SIG-M5 (cell line): ENCODE data around the gene PLPPR1.

Experiments
- DNase-seq: peaks from one replicate; lab custom pipeline; 2025; lab: John Stamatoyannopoulos, UW

The PLPPR1 gene

DNA sequence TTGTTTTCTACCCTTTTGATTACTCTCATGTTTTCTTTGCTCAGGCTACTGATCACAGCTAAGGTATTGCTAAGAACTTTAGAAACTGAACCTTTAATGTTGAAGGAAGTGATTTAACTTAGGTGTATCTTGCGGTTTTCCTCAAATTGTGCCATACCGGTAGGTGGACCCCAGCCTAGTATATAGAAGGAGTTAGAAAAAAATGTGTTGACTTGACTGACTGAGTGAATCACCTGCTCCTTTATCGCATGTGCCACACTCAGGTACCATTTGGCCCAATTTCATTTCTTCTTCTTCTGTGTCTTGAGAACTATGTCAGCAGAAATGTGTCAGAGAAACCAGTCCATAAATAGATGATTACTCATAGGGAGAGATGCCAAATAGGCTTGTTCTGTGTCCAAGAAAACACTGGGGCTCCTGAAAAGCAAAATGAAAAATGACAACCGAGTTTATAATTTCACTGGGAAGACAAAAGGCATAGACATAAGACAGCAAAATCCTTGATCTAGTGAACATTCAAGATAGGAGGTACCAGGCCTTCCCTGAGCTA lies 19.4 kb downstream of the PLPPR1 start:
- no peak for DNase-seq

DNA sequence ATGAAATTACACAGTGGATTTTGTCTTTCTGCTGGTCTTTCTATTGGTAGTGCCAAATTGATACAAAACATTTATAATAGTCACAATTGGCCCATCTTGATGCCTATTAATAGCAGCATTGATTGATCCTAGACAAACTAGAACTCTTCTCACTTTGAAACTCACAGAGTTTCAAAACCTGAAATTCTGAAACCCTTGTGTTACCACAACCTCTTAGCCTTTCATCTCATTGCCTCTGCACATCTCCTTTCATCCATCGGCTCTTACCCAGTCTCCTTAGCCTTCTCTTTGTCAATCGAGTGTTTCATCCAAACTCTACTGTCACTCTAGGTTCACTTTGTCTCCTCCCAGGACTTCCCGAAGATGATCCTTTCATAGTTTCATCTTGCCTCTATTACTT lies 22.1 kb downstream of the PLPPR1 start:
- DNase-seq, result no peak

GRCh38 chr9:101054657-101055056 lies 26.1 kb downstream of the PLPPR1 start:
- DNase-seq, result no peak

DNA sequence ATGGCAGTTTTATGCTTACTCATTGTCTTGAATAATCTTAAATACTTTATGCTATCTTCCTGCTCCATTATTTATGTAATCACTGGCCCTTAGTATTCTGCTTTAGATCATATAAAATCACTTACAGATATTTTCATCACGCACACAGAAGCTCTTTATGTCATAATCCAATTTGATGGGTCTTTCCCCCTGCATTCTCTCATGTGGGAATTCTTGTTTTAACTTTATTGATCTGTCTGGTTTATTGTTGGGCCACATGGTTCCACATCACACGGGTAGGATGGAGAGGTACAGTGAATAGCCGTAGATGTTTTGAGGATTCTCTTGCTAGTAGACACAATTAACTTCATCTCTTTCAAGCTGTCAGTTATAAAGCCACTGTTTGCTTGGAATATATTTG lies 27.0 kb downstream of the PLPPR1 start:
- no peak for DNase-seq

DNA sequence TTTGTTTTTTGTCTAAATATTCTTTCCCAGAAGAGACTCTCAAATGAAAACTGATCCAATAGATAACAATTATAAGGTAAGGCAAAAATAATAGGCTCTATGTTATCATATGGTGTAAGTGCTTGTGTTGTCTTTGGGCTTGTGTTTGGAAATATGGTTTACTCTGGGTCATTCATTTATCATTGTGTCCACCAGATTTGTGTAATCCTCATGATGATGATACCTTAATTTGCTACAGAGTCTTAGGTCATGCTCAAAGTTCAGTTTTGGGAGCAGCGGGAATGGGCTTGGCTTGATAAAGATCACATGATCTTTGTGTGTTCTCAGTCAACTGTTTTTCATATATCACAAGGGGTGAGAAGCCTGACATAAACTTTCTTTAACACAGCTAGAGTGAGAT lies 34.2 kb downstream of the PLPPR1 start:
- DNase-seq, result no peak

- no peak for DNase-seq
Observed at GRCh38 chr9:101063192-101063591, 34.7 kb downstream of the PLPPR1 start.

- no peak for DNase-seq
Observed at GRCh38 chr9:101064206-101064605, 35.7 kb downstream of the PLPPR1 start.

DNA sequence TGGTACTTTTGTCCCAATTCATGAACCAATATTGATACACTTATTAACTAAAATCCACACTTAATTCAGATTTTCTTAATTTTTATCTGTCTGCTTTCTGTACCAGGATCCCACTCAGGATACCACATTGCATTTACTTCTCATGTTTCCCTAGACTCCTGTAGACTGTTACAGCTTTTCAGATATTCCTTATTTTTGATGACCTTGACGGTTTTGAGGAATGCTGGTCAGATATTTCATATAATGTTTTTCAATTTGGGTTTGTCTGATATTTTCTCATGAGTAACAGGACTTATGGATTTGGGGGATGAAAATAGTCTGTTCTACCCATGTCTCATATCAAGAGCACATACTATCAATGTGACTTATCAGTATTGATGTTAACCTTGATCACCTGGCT lies 37.4 kb downstream of the PLPPR1 start:
- DNase-seq, result no peak

DNA sequence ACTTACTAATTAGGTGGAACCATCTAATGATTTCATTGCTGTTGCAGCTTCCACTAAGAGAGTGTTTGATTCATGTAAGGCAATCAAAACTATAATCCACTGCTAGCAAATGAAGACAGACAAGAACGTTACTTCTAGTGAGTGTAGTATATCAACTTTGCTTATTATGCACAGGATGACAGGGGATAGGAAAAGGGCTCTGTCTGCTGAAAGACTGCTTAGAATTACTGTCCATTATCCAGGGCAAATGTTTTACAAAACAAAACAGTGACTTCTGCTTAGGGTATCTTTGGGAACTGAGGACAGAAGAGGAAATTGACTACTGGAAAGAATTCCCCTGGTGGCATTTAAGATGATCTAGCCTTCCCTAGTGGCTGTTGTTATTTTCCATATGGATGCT lies 40.2 kb downstream of the PLPPR1 start:
- DNase-seq, result no peak

DNA sequence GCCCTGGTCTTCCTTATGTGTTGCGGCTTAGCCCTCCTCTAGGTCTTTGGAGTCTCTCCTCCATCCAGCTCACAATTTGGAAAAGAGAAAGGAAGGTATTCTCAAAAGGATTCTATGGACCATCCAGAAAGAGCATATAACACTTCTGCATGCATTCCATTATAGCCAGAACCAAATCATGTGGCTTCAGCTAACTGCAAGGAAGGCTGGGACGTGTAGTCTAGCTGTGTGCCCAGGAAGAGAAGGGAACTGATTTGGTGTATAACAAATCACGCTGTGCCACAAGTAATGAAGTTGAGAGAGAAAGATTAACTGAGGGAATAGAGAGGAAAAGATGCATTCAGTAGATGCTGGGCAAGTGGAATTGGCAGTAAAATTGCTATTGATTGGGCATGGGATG lies 43.7 kb downstream of the PLPPR1 start:
- DNase-seq, result no peak

GRCh38 chr9:101073122-101073521 lies 44.6 kb downstream of the PLPPR1 start:
- DNase-seq, result no peak

DNA sequence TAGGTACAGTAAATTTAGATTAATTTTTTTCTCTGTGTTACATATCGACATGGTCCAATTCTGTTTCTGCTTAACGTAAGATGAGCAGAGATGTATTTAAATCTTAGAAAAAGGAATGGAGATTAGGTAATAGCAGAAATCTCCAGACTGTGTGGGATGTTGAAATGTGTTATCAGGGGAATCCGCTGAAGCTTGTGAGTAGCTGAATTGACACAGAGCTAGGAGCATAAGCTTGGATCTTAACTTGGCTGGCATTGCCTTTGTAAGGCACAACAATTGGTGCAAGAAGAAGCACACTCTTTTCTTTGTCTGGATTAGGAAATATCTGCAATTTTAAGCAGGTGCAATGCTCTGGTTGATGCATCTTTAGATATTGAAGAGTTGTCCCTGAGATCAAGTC lies 53.1 kb downstream of the PLPPR1 start:
- no peak for DNase-seq

DNA sequence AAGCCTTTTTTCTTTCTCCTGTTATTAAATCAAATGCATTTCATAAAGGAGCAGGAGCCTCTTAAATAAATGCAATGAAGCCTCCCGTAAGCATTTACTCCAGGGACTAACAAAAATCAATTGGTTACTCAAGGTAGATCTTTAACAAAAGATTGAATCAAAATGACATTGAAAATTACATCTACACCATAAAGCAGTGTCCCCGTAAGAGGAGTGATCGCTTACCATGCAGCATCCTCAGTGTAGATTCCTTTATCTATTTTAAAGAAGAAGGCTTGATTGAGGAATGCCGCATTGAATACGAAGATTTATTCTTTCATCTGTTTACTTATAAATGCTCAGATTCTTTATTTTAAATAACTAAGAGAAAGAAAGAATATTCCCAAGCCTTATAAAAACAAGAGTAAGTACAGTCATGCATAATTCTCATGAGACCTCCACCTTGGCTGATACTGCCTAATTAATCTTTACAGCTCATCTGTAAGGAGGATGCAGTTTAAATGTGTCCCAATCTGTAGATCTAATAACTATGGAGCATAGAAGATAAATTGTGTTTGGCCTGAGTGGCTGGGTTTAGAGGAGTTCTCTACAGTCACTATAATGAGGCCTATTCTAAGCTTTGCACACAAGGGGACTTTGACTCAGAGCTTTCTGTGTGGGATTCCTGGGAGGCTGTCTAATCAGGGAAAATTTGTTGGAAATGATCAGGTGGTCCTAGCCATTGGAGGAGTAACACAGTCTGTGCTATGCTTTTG lies 55.1 kb downstream of the PLPPR1 start:
- no peak for DNase-seq

DNA sequence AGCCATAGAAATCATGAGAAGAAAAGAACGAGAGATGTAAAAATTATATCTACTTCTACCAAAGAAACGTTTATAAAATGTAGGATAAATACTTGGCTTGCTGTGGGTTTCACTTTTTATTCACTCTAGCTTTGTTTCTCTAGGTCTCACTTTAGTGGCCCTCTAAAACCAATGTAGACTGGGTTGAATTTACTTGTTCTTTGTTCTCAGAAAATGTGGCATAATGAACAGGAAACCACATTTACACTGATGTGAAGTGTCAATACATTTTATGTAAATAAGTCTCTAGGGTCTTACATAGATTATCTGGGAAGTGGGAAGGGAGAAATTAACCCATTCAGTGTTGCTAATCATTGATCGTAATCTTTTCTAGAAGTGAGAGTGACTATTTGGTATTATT lies 58.9 kb downstream of the PLPPR1 start:
- DNase-seq, result no peak

DNA sequence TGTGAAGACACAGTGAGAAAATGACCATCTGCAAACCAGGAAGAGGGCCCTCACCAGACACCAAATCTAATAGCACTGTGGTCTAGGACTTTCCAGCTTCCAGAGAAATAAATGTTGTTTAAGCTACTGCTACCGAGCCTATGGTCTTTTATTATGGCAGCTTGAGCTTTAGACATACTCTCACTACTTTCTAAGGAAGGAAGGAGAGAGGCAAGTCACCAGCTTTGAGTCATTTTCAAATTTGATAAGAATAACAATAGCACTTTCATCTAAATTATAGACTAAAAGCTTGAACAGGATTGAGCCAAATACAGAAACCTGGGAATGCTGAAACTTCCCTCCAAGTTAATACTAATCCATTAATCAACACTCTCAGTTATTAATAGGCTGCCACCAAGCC lies 64.4 kb downstream of the PLPPR1 start:
- no peak for DNase-seq

DNA sequence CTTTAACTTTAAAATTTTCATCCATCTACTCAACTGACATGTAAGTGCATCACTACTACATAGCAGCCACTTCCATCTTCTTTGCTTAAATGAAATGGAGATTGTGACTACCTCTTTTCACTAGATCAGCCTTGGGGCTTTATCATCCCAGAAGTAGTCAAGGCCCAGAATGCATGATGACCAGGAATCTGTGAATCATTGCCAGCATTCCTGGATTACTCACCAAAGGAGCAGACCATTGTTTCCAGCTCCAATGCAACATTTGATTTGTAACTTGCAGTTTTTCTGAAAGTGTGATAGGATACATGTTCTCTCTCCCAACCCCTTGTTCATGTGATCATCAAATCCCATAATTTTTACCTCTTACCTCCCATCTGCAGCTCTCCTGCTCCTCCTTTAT lies 65.1 kb downstream of the PLPPR1 start:
- no peak for DNase-seq

- DNase-seq, result no peak
Observed at GRCh38 chr9:101094686-101095085, 66.2 kb downstream of the PLPPR1 start.

DNA sequence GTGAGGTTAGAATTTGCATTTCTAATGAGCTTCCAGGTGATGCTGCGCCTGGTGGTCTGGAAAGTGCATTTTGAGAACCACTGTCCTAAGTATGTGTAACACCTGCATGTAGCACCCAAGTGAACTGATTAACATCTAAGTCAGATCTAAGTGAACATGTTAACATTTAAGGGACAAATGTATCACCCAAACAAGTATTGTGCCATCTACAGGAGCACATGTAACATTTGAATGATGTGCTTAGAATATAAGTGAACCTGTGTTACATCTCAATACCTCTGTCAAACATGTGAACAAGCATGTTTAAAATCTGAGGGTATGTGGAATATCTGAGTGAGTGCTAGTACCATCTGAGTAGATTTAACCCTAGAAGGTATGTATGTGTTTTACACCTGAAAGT lies 68.7 kb downstream of the PLPPR1 start:
- DNase-seq, result no peak

DNA sequence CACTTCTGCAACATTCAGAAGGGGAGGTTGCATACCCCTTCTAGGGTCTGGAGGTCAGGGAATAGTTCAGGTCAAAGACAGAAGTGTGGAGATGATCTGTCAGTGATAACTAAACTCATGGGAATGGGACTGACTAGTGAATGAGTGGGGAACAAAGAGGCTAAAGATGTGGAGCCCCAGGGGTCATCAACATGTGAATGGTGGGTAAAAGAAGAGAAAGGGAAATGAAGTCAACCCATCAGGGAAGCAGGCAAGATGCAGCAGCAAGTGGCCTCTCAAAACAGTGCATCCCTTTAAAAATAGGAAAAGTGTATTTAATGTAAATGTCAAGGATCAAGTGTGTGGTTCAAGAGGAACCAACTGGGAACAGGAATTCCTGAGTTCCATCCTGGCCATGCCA lies 69.9 kb downstream of the PLPPR1 start:
- DNase-seq, result no peak

DNA sequence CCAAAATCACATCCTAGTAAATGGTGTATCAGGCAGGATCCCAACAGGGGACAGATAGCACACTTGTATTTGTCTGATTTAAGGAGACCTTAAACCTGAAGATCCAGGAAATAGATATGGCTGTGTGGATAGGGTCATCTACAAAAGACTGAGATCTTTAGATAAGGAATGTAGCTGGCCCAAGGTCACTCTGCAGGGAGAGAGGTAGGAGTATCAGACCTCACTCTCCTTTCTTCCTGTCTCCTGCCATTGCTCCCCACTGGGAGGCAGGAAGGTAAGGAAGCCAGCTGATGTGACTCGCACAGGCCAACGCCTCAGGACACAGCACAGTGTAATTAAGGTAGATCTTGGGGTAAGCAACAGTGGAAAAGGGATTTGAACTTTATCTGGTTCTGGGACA lies 85.8 kb downstream of the PLPPR1 start:
- no peak for DNase-seq

- DNase-seq, result no peak
Observed at GRCh38 chr9:101115102-101115501, 86.6 kb downstream of the PLPPR1 start.

GRCh38 chr9:101117161-101117560 lies 88.6 kb downstream of the PLPPR1 start:
- DNase-seq, result no peak

DNA sequence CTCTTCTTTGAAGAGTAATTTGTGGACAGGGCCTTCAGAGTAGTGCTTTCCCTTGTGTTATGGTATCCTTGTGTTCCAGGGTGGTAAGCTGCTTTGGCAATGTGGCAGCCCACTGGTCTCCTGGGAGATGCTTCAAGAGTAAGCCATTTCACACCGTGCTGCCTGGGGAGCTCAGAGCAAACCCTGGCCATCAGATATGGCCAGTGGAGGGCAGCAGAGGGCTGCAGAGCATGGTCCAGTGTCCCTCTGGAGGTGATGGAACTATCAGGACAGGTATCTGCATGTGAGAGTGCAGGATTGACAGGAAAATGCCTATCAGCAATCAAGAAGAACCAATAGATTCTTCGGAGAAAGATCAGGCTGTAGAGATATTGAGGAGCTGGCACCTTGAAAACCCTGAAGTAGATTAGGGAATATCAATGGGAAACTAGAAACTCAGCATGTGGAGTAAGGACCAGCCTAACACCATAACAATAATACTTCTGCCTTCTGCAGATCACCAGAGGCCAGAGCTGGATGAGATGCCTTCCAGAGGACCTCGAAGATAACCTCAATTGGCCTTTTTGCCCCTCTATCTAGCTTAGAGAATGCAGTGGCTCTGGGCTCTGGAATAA lies 90.8 kb downstream of the PLPPR1 start:
- DNase-seq, result no peak
